Erythroblast (primary cell): ENCODE data around the gene ODF2.
"Not testable (repeated sequence)": the region's sequence is repeated elsewhere in the genome, so short reads cannot be mapped to it uniquely, and the experiment has no call there.

Experiments used
- GATA1 ChIP-seq: IDR thresholded peaks from 2 replicates; pipeline ENCODE4 v1.6.1; 2011; ENCODE audit warnings: low read depth, mild to moderate bottlenecking, control low read depth, low read length, moderate library complexity
- POLR2A ChIP-seq: IDR thresholded peaks from 2 replicates; pipeline ENCODE4 v1.6.1; 2011; ENCODE audit warnings: mild to moderate bottlenecking, low read length

- not testable (repeated sequence) for TF ChIP-seq POLR2A, GATA1
Measured at GRCh38 chr9:128503415-128503825, 47.6 kb downstream of the ODF2 start.
